CD14-positive monocyte (primary cell): Measurements from ENCODE around the gene CUL4B. TPM values are rescaled to one million over a fixed set of nuclear protein-coding genes. Genes with fewer than 3 reads are reported as not detected.

Experiments
- DNase-seq, 3 donors: peaks; one replicate each; pipeline ENCODE4 v3.0.0-alpha.2; 2011 to 2022
- H2AFZ ChIP-seq: 2 replicates; pipeline ENCODE4 v1.6.0; 2012; ENCODE audit warnings: mild to moderate bottlenecking, low read depth, low read length, inconsistent platforms; ENCODE audit not compliant: insufficient read depth, poor library complexity, severe bottlenecking
- H3K27ac ChIP-seq, 2 donors: 1 replicate in 1 of 2; 2 replicates in 1 of 2; pipeline ENCODE4 v1.5.1; 2012 to 2013; ENCODE audit warnings: low read length in 2 of 2, control low read depth in 1 of 2, inconsistent platforms in 1 of 2, low read depth in 1 of 2, mild to moderate bottlenecking in 1 of 2
- H3K27me3 ChIP-seq, 2 donors: one replicate each; pipeline versions ENCODE4 v1.6.0 to v1.6.1; 2011 to 2013; ENCODE audit warnings: low read length in 2 of 2; ENCODE audit not compliant: control insufficient read depth in 2 of 2, insufficient read depth in 2 of 2
- H3K36me3 ChIP-seq, 2 donors: replicated peaks in 1 of 2; 1 replicate in 1 of 2; 2 replicates in 1 of 2; pipeline versions ENCODE4 v1.5.1 to v1.6.1; 2012 to 2013; ENCODE audit warnings: low read length in 2 of 2, control low read depth in 1 of 2, inconsistent platforms in 1 of 2, mild to moderate bottlenecking in 1 of 2; ENCODE audit not compliant: insufficient read depth in 2 of 2, control insufficient read depth in 1 of 2
- H3K4me1 ChIP-seq, 2 donors: 1 replicate in 1 of 2; 2 replicates in 1 of 2; pipeline versions ENCODE4 v1.5.1 to v1.6.1; 2012 to 2013; ENCODE audit warnings: low read length in 2 of 2, control low read depth in 1 of 2, inconsistent platforms in 1 of 2, mild to moderate bottlenecking in 1 of 2, moderate library complexity in 1 of 2; ENCODE audit not compliant: insufficient read depth in 2 of 2, control insufficient read depth in 1 of 2
- H3K4me2 ChIP-seq: replicated peaks from 2 replicates; pipeline ENCODE3; 2012; ENCODE audit warnings: low read length, moderate library complexity, mild to moderate bottlenecking; ENCODE audit not compliant: poor library complexity, severe bottlenecking; ENCODE audit errors: extremely low read depth
- H3K4me3 ChIP-seq, 3 experiments: fragments of 200-600 bp in 1 of 3; sonication (generic) in 1 of 3; replicated peaks in 1 of 3; 1 replicate in 2 of 3; 2 replicates in 1 of 3; pipeline ENCODE4 v1.5.1; 2011 to 2013; ENCODE audit warnings: low read length in 3 of 3, mild to moderate bottlenecking in 3 of 3, control low read depth in 2 of 3, low read depth in 2 of 3, inconsistent platforms in 1 of 3, moderate library complexity in 1 of 3
- H3K79me2 ChIP-seq: 2 replicates; pipeline ENCODE4 v1.6.0; 2012; ENCODE audit warnings: mild to moderate bottlenecking, control low read depth, inconsistent platforms, low read length, moderate library complexity; ENCODE audit not compliant: insufficient read depth
- H3K9ac ChIP-seq: 2 replicates; pipeline ENCODE4 v1.6.0; 2017; ENCODE audit warnings: low read length, mild to moderate bottlenecking; ENCODE audit not compliant: insufficient read depth, poor library complexity, severe bottlenecking
- H3K9me3 ChIP-seq, 2 donors: replicated peaks in 1 of 2; 1 replicate in 1 of 2; 2 replicates in 1 of 2; pipeline versions ENCODE4 v1.5.1 to v1.6.1; 2012 to 2013; ENCODE audit warnings: low read length in 2 of 2, control low read depth in 1 of 2; ENCODE audit not compliant: control insufficient read depth in 1 of 2, insufficient read depth in 1 of 2
- H4K20me1 ChIP-seq: 2 replicates; pipeline ENCODE4 v1.6.0; 2012; ENCODE audit warnings: mild to moderate bottlenecking, low read length, control low read depth, moderate library complexity; ENCODE audit not compliant: insufficient read depth
- H3K27ac Mint-ChIP-seq, 7 donors: one replicate each; pipeline ENCODE4 v1.8.0; 2020; ENCODE audit warnings: mild to moderate bottlenecking in 7 of 7, mixed read lengths in 7 of 7, moderate library complexity in 6 of 7, inconsistent platforms in 2 of 7
- H3K27me3 Mint-ChIP-seq, 3 donors: one replicate each; pipeline ENCODE4 v1.8.0; 2021 to 2022; ENCODE audit warnings: low read depth in 3 of 3, mild to moderate bottlenecking in 3 of 3, mixed read lengths in 3 of 3, moderate library complexity in 3 of 3, inconsistent platforms in 1 of 3
- H3K36me3 Mint-ChIP-seq, 2 donors: one replicate each; pipeline ENCODE4 v1.8.0; 2020; ENCODE audit warnings: mixed read lengths in 2 of 2, inconsistent platforms in 1 of 2, mild to moderate bottlenecking in 1 of 2
- H3K4me1 Mint-ChIP-seq: one replicate; pipeline ENCODE4 v1.8.0; 2020; ENCODE audit warnings: mild to moderate bottlenecking, mixed read lengths
- H3K4me3 Mint-ChIP-seq, 2 donors: one replicate each; pipeline ENCODE4 v1.8.0; 2020; ENCODE audit warnings: mild to moderate bottlenecking in 2 of 2, mixed read lengths in 2 of 2, moderate library complexity in 1 of 2
- H3K9me3 Mint-ChIP-seq, 7 donors: one replicate each; pipeline ENCODE4 v1.8.0; 2020 to 2022; ENCODE audit warnings: mixed read lengths in 7 of 7, mild to moderate bottlenecking in 6 of 7, moderate library complexity in 6 of 7, inconsistent platforms in 2 of 7
- WGBS: methylation state at CpG from one replicate; pipeline ENCODE4 v1.1.5; 2013; ENCODE audit warnings: missing lambda C conversion rate; ENCODE audit not compliant: insufficient coverage; 5-methylcytosine and 5-hydroxymethylcytosine counted together
- intact Hi-C, 2 donors: fragments of 100-400 bp; cut with micrococcal nuclease; formaldehyde crosslinking; loops; one replicate each; pipeline versions ENCODE4 v1.15.0 to v1.15.1; 2023
- polyA minus RNA-seq: library from RNA; depleted of rRNA, polyadenylated mRNA; stranded (reverse); fragments of >200 nt; gene quantifications from 2 replicates; pipeline ENCODE4 v1.2.3, GENCODE V29; 2012
- polyA plus RNA-seq, 3 donors: library from polyadenylated mRNA; depleted of rRNA in 1 of 3; unstranded in 2 of 3; stranded (reverse) in 1 of 3; fragments of 300-500 nt in 2 of 3; fragments of >200 nt in 1 of 3; fragmentation: Illumina TruSeq in 2 of 3; gene quantifications; 1 replicate in 2 of 3; 2 replicates in 1 of 3; pipeline ENCODE4 v1.2.3, GENCODE V29; 2012 to 2021
- total RNA-seq, 12 experiments: library from RNA in 1 of 12; stranded (reverse) in 1 of 12; fragments of 120-200 nt in 1 of 12; gene quantifications; one replicate each; pipeline ENCODE4 v1.2.4 and lab custom pipeline; 2013 to 2026; ENCODE audit warnings: mixed read lengths in 6 of 12, inconsistent platforms in 1 of 12
- TF ChIP-seq, protein P1 (sequence below): fragments of 200-600 bp; IDR thresholded peaks from one replicate; pipeline ENCODE4 v1.8.0; 2022; ENCODE audit warnings: antibody characterized with exemption, mild to moderate bottlenecking

CUL4B gene
- total RNA-seq (2013): 17.6 TPM
- polyA plus RNA-seq (10 to 100 TPM; 13.3 to 16.9 (median 15.6) TPM), polyA minus RNA-seq (4.3 and 6.9 TPM in 2 replicates), total RNA-seq (lab: John Stamatoyannopoulos, UW) (34.1 to 95.6 (median 73.7) reads per million in 11 experiments)

DNA sequence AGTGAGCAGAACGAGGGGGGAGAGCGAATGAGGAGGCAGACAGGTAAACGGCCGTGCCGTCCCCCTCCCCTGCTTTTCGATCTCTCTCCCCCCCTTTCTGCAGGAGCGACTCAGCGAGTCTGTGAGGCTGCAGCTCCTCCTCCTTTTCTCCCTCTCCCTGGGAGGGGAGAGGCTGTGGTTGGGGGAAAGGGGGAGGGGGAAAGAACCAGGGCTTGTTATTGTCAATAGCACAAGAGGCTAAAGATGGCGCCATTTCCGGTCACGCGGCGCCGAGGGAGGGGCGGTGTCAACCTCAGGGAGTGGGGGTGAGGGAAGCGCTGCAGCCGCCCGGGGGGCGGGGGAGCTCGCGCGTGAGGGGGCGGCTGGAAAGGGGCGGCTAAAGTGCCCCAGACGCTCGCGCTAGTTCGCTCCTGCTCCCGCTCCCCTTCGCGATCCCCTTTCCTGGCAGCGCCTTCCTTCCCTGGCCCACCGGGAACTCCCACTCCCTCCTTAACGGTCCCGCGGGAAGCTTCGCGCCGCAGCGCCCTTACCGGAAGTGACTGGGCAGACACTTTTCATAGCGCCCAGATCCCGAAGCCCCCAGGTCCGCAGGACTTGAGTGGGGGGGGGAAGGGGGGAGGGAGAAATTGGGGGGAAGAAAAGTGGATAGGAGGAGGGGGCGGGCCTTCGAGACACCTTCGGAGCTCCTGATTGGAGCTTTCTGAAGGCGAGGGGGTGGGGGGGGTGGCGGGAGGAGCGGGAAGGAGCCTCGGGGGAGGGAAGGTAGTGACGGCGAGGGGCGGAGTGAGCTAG, at the start of gene CUL4B:
TSS of gene CUL4B (minus strand) at position 121 of the 792 bp plus-strand sequence. CDS start 324 bp downstream, outside the sequence.
- intact Hi-C loops: loop anchor here (5.0 kb wide), 2 partner anchors 41 to 71 kb away; partner anchors contain the start of genes C1GALT1C1 (in 1 of the 2) and MCTS1 (in 1 of the 2)
- peak; percentile 82 to 92 (median 86) for DNase-seq
- H3K4me3 ChIP-seq: peak within 1 kb of the TSS; percentile 88 to 93 (median 91)
- peak within 1 kb of the TSS; percentile 80 for H3K4me2 ChIP-seq
- H3K36me3 ChIP-seq: peaks cover 1 to 13% of the 10 kb centered on the region in 2 donors
- H3K27ac Mint-ChIP-seq: peak within 1 kb of the TSS; percentile 90 to 98 (median 96)
- peaks cover 0 to 3% (median 2%) of the 10 kb centered on the region in 3 donors for H3K27me3 Mint-ChIP-seq
- peaks cover 22 to 30% of the 10 kb centered on the region in 2 donors for H3K4me1 ChIP-seq
- H3K4me3 Mint-ChIP-seq: peak within 1 kb of the TSS; percentile 92 to 96
- H4K20me1 ChIP-seq: no peaks in the 10 kb centered on the region
- 0% methylated on average over 1 of the region's 54 CpGs for WGBS
- peak within 1 kb of the TSS; percentile 82 for H2AFZ ChIP-seq
- H3K9me3 ChIP-seq: no peaks in the 10 kb centered on the region
- TF ChIP-seq, protein P1, sequence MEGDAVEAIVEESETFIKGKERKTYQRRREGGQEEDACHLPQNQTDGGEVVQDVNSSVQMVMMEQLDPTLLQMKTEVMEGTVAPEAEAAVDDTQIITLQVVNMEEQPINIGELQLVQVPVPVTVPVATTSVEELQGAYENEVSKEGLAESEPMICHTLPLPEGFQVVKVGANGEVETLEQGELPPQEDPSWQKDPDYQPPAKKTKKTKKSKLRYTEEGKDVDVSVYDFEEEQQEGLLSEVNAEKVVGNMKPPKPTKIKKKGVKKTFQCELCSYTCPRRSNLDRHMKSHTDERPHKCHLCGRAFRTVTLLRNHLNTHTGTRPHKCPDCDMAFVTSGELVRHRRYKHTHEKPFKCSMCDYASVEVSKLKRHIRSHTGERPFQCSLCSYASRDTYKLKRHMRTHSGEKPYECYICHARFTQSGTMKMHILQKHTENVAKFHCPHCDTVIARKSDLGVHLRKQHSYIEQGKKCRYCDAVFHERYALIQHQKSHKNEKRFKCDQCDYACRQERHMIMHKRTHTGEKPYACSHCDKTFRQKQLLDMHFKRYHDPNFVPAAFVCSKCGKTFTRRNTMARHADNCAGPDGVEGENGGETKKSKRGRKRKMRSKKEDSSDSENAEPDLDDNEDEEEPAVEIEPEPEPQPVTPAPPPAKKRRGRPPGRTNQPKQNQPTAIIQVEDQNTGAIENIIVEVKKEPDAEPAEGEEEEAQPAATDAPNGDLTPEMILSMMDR: no peak
- peak within 1 kb of the TSS; percentile 89 for H3K9ac ChIP-seq
- H3K9me3 Mint-ChIP-seq: peaks cover 0 to 7% (median 0%) of the 10 kb centered on the region in 7 donors
- no peaks in the 10 kb centered on the region for H3K27me3 ChIP-seq
- H3K27ac ChIP-seq: peak within 1 kb of the TSS; percentile 92 to 97
- peaks cover 25% of the 10 kb centered on the region for H3K4me1 Mint-ChIP-seq
- peaks cover 0 to 5% of the 10 kb centered on the region in 2 donors for H3K36me3 Mint-ChIP-seq
- peaks cover 40% of the 10 kb centered on the region for H3K79me2 ChIP-seq

DNA sequence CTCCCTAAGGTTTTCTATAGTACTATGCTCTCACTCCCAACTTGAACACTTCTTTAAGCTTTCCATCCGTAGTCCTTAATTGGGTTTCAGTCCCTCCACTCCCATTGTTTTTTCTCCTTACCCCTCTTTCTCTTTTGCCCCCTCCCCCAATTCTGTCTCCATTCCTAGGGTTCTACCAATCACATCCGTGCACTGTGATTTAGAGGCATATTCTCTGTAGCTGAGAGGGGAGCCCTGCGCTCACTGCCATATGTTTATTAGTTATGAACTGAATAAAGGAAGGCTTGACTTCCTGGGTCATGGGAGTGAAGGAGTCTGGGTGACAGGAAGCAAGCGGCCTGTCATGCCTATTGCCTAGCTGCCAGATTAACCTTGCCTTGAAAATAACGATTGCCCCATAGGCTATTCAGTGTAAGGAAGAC, 43.6 kb upstream of the CUL4B start:
- Histone ChIP-seq H3K27me3 (no peaks in the 10 kb centered on the region), H3K79me2 (peaks cover 32% of the 10 kb centered on the region), H3K36me3 (peaks cover 2 to 26% of the 10 kb centered on the region in 2 donors), H3K4me1 (peaks cover 7 to 11% of the 10 kb centered on the region in 2 donors), H3K27ac (peak overlapping the region; percentile 93 to 98), H3K4me3 (peak overlapping the region; percentile 73 to 83 (median 80)), H4K20me1 (no peaks in the 10 kb centered on the region), H3K9ac (peak overlapping the region; percentile 76), H3K9me3 (no peaks in the 10 kb centered on the region), H3K4me2 (peak overlapping the region; percentile 76), H2AFZ (peak overlapping the region; percentile 66)
- H3K4me3 Mint-ChIP-seq: peak overlapping the region; percentile 87 to 94
- peak; percentile 43 to 62 (median 55) for DNase-seq
- intact Hi-C loops: loop anchor here in 1 of 2 donors (2.0 to 5.0 kb wide), 2 partner anchors 24 to 42 kb away; partner anchors contain the start of gene CUL4B
- H3K9me3 Mint-ChIP-seq: peaks cover 0 to 3% (median 1%) of the 10 kb centered on the region in 7 donors
- H3K4me1 Mint-ChIP-seq: peaks cover 5% of the 10 kb centered on the region
- TF ChIP-seq, protein P1: no peak
- H3K36me3 Mint-ChIP-seq: peaks cover 10 to 15% of the 10 kb centered on the region in 2 donors
- peaks cover 0 to 6% (median 1%) of the 10 kb centered on the region in 3 donors for H3K27me3 Mint-ChIP-seq
- peak overlapping the region; percentile 96 to 99 (median 98) for H3K27ac Mint-ChIP-seq
- 0% methylated on average over 2 of the region's 5 CpGs for WGBS
